Mucosa of rectum (tissue), 2 donors: ENCODE data around the gene NTMT1.

Experiments
- H3K27ac ChIP-seq, 2 donors: one replicate each; pipeline ENCODE4 v1.7.0; 2013; ENCODE audit warnings: inconsistent platforms in 2 of 2, low read depth in 2 of 2, low read length in 2 of 2
- H3K27me3 ChIP-seq, 2 donors: one replicate each; pipeline ENCODE4 v1.7.0; 2013; ENCODE audit warnings: low read length in 2 of 2; ENCODE audit not compliant: control insufficient read depth in 2 of 2, insufficient read depth in 2 of 2
- H3K36me3 ChIP-seq, 2 donors: one replicate each; pipeline ENCODE4 v1.7.0; 2013; ENCODE audit warnings: low read length in 2 of 2; ENCODE audit not compliant: control insufficient read depth in 2 of 2, insufficient read depth in 2 of 2
- H3K4me1 ChIP-seq, 2 donors: one replicate each; pipeline ENCODE4 v1.7.0; 2013; ENCODE audit warnings: low read length in 2 of 2, mild to moderate bottlenecking in 1 of 2; ENCODE audit not compliant: control insufficient read depth in 2 of 2, insufficient read depth in 2 of 2
- H3K4me3 ChIP-seq, 2 donors: one replicate each; pipeline ENCODE4 v1.7.0; 2013; ENCODE audit warnings: low read length in 2 of 2
- H3K9ac ChIP-seq, 2 donors: one replicate each; pipeline ENCODE4 v1.7.0; 2013; ENCODE audit warnings: low read length in 2 of 2, low read depth in 1 of 2, mild to moderate bottlenecking in 1 of 2
- H3K9me3 ChIP-seq, 2 donors: one replicate each; pipeline ENCODE4 v1.7.0; 2013; ENCODE audit warnings: low read length in 2 of 2; ENCODE audit not compliant: control insufficient read depth in 2 of 2
- donor health status: healthy.
- donor health status: Normal muscosa, but diverticular disease.

Gene NTMT1

GRCh38 chr9:129626079-129626624, at the start of gene NTMT1:
Gene NTMT1 (plus strand): TSS chr9:129626163. CDS start chr9:129632704, 6,541 bp downstream.
- peak within 1 kb of the TSS; percentile 94 to 95 for H3K4me3 ChIP-seq
- H3K27me3 ChIP-seq = no peaks in the 10 kb centered on the region
- H3K4me1 ChIP-seq = peaks cover 14 to 24% of the 10 kb centered on the region in 2 donors
- peak within 1 kb of the TSS; percentile 94 for H3K27ac ChIP-seq
- peaks cover under 1 to 4% of the 10 kb centered on the region in 2 donors for H3K36me3 ChIP-seq
- H3K9ac ChIP-seq = peak within 1 kb of the TSS; percentile 80 to 89
- H3K9me3 ChIP-seq = no peaks in the 10 kb centered on the region

GRCh38 chr9:129576546-129577543, 49.1 kb upstream of the NTMT1 start:
- Histone ChIP-seq H3K36me3 (no peaks in the 10 kb centered on the region), H3K4me3 (no peak overlapping the region), H3K9ac (no peak overlapping the region), H3K27me3 (peaks cover 0 to 3% of the 10 kb centered on the region in 2 donors), H3K9me3 (no peaks in the 10 kb centered on the region), H3K27ac (no peak overlapping the region), H3K4me1 (peaks cover 0 to 2% of the 10 kb centered on the region in 2 donors)

DNA sequence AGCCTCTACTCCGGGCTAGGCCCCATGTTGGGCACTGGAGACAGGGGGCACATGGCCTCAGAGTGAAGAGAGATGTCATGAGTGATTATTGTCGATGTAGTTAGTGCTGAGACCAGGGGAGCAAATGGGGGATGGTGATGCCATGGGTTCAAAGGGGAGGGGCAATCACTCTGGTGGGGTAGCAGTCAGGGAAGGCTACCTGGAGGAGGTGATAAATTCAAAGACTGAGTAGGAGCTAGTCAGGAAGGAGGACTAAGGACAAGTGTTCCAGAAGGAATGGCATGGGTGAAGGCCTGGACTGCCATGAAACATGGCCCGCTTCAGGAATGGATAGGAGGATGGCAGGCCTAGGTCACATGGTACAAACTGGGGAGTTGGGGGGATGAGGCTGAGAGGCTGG, 46.7 kb upstream of the NTMT1 start:
- no peaks in the 10 kb centered on the region for H3K9me3 ChIP-seq
- H3K27ac ChIP-seq = no peak overlapping the region
- no peak overlapping the region for H3K9ac ChIP-seq
- H3K27me3 ChIP-seq = peaks cover 0 to 3% of the 10 kb centered on the region in 2 donors
- no peaks in the 10 kb centered on the region for H3K36me3 ChIP-seq
- no peak overlapping the region for H3K4me3 ChIP-seq
- peaks cover 1 to 2% of the 10 kb centered on the region in 2 donors for H3K4me1 ChIP-seq

DNA sequence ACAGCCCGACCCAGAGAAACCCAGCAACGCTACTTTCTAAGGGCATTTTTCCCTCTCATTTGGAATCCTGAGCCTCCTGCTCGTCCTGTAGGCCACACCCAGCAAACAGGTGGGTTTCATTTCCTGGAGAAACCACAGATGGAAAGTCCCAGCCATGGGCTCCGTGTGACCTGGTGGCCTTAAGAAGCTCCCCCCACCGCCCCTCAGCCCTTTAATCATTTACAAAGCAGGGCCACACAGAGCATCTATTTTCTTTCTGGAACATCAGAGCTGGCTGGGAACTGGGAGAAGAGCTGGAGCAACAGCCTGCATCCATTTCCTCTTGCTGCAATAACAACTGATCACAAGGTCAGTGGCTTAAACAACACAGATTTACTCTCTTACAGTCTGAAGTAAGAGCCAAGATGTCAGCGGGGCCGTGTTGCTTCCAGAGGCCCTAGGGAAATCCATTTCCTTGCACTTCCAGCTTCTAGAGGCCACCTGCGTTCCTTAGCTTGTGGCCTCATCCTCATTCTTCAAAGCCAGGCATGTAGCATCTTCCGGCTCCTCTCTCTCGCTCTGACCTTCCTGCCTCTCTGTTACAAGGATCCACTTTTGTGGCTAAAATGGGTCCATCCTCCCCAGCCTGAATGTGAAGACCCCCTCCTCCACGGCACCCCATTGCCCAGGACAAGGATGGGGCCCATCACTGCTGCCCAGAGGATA, 45.6 kb upstream of the NTMT1 start:
- peaks cover 0 to 3% of the 10 kb centered on the region in 2 donors for H3K27me3 ChIP-seq
- H3K4me1 ChIP-seq = peaks cover 2% of the 10 kb centered on the region in 2 donors
- no peak overlapping the region for H3K9ac ChIP-seq
- no peak overlapping the region for H3K27ac ChIP-seq
- peak overlapping the region in 1 of 2 donors; percentile 31 for H3K4me3 ChIP-seq
- H3K36me3 ChIP-seq = no peaks in the 10 kb centered on the region
- no peaks in the 10 kb centered on the region for H3K9me3 ChIP-seq

DNA sequence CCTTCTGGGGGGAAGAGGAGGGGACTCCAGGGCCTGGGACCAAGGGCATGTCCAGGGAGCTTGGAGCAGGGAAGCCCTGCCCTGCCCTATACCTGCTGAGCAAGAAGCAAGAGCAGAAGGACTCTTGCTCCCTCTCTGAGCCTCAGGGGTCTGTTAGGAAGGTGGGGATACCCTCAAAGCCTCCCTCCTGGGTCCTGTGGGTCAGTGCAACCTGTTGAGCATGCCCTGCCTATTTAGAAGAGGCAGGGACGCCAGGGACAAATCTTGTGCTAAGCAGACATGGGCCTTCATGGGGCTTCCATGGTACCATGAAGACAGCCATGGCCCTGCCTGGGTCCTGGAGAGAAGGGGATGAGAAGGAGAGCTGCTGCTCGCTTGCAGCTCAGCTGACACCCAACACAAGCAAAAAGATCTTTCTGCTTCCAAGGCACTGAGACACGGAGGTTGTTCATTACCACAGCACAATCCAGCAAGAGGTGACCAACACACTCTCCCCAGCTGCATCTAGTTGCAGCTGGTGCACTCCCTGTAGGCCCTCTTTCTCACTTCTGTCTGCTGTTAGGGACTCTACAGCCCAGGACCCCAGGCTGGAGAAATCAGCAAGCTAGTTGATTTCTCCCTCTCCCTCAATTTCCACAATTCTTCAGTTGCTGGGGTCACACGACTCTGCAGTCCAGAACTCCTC, 44.3 kb upstream of the NTMT1 start:
- no peak overlapping the region for H3K9ac ChIP-seq
- H3K4me3 ChIP-seq = no peak overlapping the region
- no peak overlapping the region for H3K27ac ChIP-seq
- H3K9me3 ChIP-seq = no peaks in the 10 kb centered on the region
- peaks cover 2% of the 10 kb centered on the region in 2 donors for H3K4me1 ChIP-seq
- H3K27me3 ChIP-seq = no peaks in the 10 kb centered on the region
- H3K36me3 ChIP-seq = no peaks in the 10 kb centered on the region

GRCh38 chr9:129582855-129583254, 43.1 kb upstream of the NTMT1 start:
- Histone ChIP-seq H3K27ac (no peak overlapping the region), H3K36me3 (no peaks in the 10 kb centered on the region), H3K4me3 (no peak overlapping the region), H3K9ac (no peak overlapping the region), H3K27me3 (no peaks in the 10 kb centered on the region), H3K4me1 (peaks cover 2% of the 10 kb centered on the region in 2 donors), H3K9me3 (no peaks in the 10 kb centered on the region)

GRCh38 chr9:129583308-129584038, 42.5 kb upstream of the NTMT1 start:
- no peak overlapping the region for H3K27ac ChIP-seq
- H3K4me1 ChIP-seq = peaks cover 2% of the 10 kb centered on the region in 2 donors
- no peak overlapping the region for H3K4me3 ChIP-seq
- H3K27me3 ChIP-seq = no peaks in the 10 kb centered on the region
- H3K36me3 ChIP-seq = no peaks in the 10 kb centered on the region
- H3K9ac ChIP-seq = no peak overlapping the region
- H3K9me3 ChIP-seq = no peaks in the 10 kb centered on the region

DNA sequence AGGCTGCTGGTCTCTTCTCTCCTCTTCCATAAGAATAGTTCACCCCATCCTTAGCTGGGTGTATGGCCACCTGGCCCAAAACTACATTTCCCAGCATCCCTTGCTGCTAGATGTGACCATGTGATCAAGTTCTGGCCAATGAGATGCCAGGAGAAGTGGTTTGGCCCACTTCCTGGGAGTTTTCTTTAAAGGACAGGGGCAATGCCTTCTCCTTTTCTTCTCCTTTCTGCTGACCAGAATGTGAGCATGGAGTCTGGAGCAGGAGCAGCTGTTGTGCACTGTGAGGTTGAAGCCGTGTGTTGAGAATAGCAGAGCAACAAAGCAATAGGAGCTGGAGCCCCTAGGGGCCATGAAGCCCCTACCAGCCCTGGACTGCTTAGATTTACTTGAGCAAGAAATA, 41.8 kb upstream of the NTMT1 start:
- Histone ChIP-seq H3K9me3 (no peaks in the 10 kb centered on the region), H3K4me1 (peaks cover 2% of the 10 kb centered on the region in 2 donors), H3K27me3 (no peaks in the 10 kb centered on the region), H3K4me3 (no peak overlapping the region), H3K27ac (peak overlapping the region in 1 of 2 donors; percentile 2), H3K9ac (no peak overlapping the region), H3K36me3 (no peaks in the 10 kb centered on the region)

GRCh38 chr9:129585352-129585751, 40.6 kb upstream of the NTMT1 start:
- Histone ChIP-seq H3K9ac (no peak overlapping the region), H3K4me3 (no peak overlapping the region), H3K27me3 (no peaks in the 10 kb centered on the region), H3K27ac (no peak overlapping the region), H3K9me3 (no peaks in the 10 kb centered on the region), H3K36me3 (no peaks in the 10 kb centered on the region), H3K4me1 (peaks cover 0 to 2% of the 10 kb centered on the region in 2 donors)
